Effector CD8-positive, alpha-beta T cell (primary cell): ENCODE measurements around the gene TECPR2.
"Not testable (repeated sequence)": the region's sequence is repeated elsewhere in the genome, so short reads cannot be mapped to it uniquely, and the experiment has no call there.

Experiments used
- DNase-seq: peaks from one replicate; lab custom pipeline; 2025; lab: John Stamatoyannopoulos, UW
- total RNA-seq, 4 experiments: gene quantifications; one replicate each; lab custom pipeline; 2026; lab: John Stamatoyannopoulos, UW

Gene TECPR2
- 20.3 to 31.2 (median 24.0) reads per million in 4 experiments for total RNA-seq

GRCh38 chr14:102362545-102363181, at the start of gene TECPR2, which contains the start of gene CINP:
TECPR2 (plus strand) TSS chr14:102362941; CDS start chr14:102376722, 13,781 bp downstream.
CINP (minus strand) TSS chr14:102362890; CDS start chr14:102362851, 39 bp downstream.
- peak; percentile 93 for DNase-seq

GRCh38 chr14:102314242-102315011, 48.3 kb upstream of the TECPR2 start:
- peak; percentile 60 for DNase-seq

GRCh38 chr14:102315121-102315520, 47.6 kb upstream of the TECPR2 start:
- no peak for DNase-seq

GRCh38 chr14:102316338-102316742, 46.4 kb upstream of the TECPR2 start:
- DNase-seq: peak; percentile 39

GRCh38 chr14:102316743-102317563, 45.8 kb upstream of the TECPR2 start:
- peak; percentile 91 for DNase-seq

GRCh38 chr14:102317564-102318248, 45.0 kb upstream of the TECPR2 start:
- DNase-seq: no peak

- no peak for DNase-seq
Observed at GRCh38 chr14:102318781-102319276, 43.9 kb upstream of the TECPR2 start.

GRCh38 chr14:102319351-102320032, 43.2 kb upstream of the TECPR2 start, which contains the start of gene ZNF839:
ZNF839 (plus strand) TSS chr14:102319746; CDS start chr14:102319766, 20 bp downstream.
- DNase-seq: peak; percentile 88

- DNase-seq: peak; percentile 39
Observed at GRCh38 chr14:102320033-102320660, 42.6 kb upstream of the TECPR2 start.

- DNase-seq: no peak
Observed at GRCh38 chr14:102320671-102321455, 41.9 kb upstream of the TECPR2 start.

GRCh38 chr14:102321456-102322422, 41.0 kb upstream of the TECPR2 start:
- no peak for DNase-seq

- no peak for DNase-seq
Observed at GRCh38 chr14:102323102-102323501, 39.6 kb upstream of the TECPR2 start.

GRCh38 chr14:102325791-102326345, 36.9 kb upstream of the TECPR2 start:
- no peak for DNase-seq

- no peak for DNase-seq
Observed at GRCh38 chr14:102326583-102326982, 36.2 kb upstream of the TECPR2 start.

GRCh38 chr14:102329381-102329780, 33.4 kb upstream of the TECPR2 start:
- not testable (repeated sequence) for DNase-seq

GRCh38 chr14:102330806-102331205, 31.9 kb upstream of the TECPR2 start:
- DNase-seq: no peak

GRCh38 chr14:102333390-102333789, 29.4 kb upstream of the TECPR2 start:
- DNase-seq: no peak
